DMS 273 treated with DMSO at 0.1 percent for 48 hours (cell line): ENCODE data around the gene SLC17A2.

Source experiments
- DNase-seq: peaks from one replicate; lab custom pipeline; 2025; lab: John Stamatoyannopoulos, UW

The SLC17A2 gene

GRCh38 chr6:25883991-25884390 lies 46.5 kb downstream of the SLC17A2 start:
- DNase-seq, result no peak

DNA sequence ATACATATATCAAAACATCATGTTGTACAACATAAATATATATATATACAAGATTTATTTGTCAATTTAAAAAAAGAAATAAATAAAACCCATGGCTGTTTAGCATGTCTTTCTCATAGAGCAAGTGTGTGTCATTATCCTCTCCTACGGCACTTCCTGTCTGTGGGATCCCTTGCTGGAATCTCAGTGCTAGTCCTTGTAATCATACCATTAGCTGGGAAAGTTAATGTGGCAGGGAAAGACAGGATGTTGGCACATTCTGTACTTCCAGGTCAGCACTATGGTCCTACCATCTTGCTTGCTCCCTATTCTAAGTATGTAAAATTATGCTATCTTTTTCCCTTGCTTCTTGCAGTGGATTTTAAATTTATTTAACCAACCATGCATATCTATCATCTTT lies 47.0 kb downstream of the SLC17A2 start:
- no peak for DNase-seq

DNA sequence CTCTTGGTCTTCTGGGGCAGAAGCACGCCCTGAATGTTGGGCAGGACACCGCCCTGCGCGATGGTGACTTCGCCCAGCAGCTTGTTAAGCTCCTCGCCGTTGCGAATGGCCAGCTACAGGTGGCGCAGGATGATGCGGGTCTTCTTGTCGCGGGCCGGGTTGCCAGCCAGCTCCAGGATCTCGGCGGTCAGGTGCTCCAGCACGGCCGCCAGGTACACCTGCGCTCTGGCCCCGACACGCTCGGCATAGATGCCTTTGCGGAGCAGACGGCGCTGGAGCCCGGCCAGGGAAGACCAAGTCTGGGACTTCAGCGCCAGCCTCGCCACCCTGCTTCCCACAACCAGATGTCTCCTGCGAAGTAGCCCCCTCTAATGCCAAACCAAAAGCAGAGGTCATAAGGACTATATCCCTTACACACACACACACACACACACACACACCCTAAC lies 48.4 kb downstream of the SLC17A2 start:
- no peak for DNase-seq

DNA sequence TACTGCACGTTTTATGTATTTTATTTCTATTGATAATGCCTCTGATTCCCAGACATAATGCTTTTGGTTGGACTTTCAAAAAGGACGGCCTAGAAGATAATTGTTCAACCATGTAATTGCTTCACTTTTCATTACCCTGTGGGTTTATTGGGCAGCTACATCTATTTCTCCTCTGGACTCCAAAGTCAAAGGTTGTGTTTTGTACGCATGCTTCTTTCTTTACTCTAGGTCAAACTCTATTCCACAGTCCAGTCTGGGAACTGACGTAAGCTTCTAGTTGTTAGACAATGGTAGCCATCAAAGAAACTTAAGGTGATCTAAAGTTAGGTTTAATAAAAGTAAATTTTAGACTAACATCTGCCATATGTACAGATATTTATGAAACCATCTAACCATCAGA lies 49.9 kb downstream of the SLC17A2 start:
- no peak for DNase-seq

- no peak for DNase-seq
Observed at GRCh38 chr6:25878721-25879322, 51.7 kb downstream of the SLC17A2 start.

- no peak for DNase-seq
Observed at GRCh38 chr6:25875926-25876602, 54.4 kb downstream of the SLC17A2 start.

DNA sequence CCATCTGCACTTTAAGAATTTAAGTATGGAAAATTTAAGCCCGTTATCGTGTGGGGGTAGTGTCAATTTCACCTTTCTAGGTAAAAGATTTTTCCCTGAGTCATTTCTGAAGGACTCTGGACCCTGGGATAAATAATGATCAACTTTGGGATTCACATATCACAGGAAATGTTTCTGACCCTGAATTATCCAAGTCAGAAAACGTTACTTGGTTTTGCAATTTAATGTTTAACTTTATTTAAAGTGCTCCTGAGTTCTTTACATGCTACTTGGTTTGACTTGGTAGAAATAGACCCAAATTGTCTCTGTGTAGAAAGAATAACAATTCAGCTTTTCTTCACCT lies 55.0 kb downstream of the SLC17A2 start:
- no peak for DNase-seq

DNA sequence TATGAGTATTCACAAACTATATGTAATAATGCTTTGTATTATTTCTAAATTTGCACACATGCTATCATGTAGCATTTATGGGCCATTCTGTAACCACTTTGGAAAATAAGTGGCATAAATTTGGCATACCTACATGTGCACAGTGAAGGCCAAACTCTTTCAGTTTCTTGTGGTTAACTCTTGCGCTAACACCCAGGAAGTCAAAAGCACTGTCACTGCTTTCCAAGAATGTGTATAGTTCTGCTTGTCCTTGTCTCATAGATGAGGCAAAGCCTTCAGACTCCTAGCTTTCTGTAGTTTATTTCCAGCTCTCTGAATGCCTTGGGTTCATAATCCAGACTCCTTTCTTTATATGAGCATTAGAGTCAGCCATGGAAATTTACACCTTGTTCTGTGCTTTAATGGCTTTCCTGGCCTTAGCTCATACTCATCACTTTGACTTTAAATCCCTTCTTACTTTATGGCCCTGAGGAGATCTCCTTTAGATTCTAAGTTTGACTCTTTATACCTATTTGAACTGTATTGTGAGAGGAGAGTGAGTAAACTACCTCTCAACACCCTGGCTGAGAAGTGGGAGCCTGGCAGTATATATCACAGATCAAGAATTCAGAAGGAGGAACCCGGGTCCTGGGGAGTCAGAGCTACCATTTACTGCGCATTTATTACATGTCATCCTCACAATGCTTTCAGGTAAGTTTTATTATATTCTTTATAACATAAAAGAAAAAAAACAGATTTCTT lies 55.5 kb downstream of the SLC17A2 start:
- no peak for DNase-seq

GRCh38 chr6:25874118-25874517 lies 56.4 kb downstream of the SLC17A2 start, which contains the start of gene SLC17A3:
TSS of gene SLC17A3 (minus strand) at chr6:25874243. CDS start at chr6:25868387, 5,856 bp downstream.
- no peak for DNase-seq

DNA sequence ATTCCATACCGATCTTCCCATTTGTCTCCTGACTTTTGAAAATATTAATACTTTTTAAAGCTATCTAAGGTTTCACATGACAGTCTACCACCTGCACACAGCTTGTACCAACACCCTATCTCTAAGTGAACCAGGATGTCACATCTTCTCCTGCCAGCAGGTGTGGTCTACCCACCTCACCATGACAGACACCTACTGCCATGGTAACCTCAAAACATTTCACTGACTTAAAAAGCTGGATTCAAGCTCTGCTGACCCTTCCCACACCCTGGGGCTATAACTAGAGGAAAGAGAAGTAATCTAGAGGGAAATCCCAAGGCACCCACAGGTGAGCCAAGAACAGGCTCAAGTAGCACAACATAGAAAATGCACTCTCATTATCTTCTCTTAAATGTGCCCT lies 57.7 kb downstream of the SLC17A2 start:
- no peak for DNase-seq

- no peak for DNase-seq
Observed at GRCh38 chr6:25869840-25870239, 60.7 kb downstream of the SLC17A2 start.

DNA sequence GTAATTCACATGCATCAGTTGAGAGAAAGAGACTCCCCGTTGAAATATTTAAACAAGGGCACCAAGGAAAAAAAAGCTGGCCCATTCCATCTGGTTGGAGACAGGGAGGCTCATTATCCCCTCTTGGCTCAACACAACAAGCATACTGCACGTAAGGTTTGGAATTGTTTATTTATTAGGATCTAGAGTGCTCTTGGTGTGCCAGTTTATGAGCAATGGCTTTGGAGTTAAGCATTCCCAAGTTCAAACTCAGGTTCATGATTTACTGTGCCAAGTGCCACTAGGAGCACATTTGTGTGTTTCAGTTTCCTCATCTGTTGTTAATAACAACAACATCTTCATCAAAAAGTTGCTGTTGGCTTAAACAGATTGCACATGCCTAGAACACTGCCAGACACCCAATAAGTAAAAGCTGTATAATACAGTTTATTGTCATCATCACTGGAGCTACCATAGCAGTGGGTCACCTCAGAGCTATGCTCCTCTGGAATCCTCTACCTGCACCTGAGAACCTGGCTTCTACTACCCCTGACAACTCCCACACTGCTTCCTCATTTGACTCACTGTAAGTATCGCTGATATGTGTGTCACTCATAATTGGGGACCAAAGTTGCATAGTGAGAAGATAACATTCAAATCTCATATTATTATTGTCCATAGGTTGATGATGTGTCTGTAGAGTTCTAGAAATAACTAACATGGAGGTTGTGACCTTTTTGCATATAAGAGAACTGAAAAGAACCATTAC lies 61.9 kb downstream of the SLC17A2 start:
- DNase-seq, result no peak

- no peak for DNase-seq
Observed at GRCh38 chr6:25866011-25866410, 64.5 kb downstream of the SLC17A2 start.

- DNase-seq, result no peak
Observed at GRCh38 chr6:25863360-25863759, 67.1 kb downstream of the SLC17A2 start.
